GM12874 (cell line): Measurements from ENCODE around the gene ZNF331.

Source experiments
- CTCF ChIP-seq: IDR thresholded peaks from 2 replicates; pipeline ENCODE4 v1.5.1; 2011; ENCODE audit warnings: low read depth, mild to moderate bottlenecking, control low read depth, low read length, moderate library complexity; ENCODE audit not compliant: insufficient read depth

ZNF331 gene

DNA sequence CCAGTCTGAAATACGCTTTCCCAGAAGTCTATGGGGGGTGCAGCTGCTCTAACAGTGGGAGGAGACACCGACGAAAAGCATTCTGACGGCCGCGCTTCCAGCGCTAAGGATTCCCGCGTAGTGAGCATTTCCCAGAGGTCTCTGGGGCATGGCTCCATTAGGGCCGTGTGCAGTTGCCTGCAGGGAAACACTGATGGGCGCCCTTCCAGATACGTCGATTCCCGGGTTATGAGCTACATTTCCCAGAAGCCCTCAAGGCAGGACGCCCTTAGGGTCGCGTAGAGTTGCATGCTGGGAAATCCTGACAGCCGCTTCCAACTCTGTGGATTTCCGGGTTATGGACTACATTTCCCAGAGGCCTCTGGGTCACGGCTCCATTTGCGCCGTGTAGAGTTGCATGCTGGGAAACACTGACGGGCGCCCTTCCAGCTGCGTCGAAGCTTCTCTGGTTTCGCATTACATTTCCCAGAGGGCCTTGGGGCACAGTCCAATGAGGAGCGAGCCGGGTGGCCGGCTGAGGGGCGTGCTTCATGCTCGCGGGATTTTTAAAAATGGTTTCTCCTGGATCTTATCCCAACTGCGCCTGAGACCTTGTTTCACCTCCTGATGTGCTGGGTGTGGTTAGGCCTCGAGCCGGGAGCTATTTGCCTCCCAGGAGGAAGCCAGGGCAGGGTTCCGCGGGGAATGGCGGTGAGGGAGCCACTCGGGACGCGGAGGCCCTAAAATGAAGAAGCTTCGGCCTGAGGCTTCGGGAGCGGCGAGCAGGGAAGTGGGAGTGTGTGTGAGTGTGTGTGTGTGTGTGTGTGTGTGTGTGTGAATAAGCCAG, 17.2 kb upstream of the ZNF331 start:
- TF ChIP-seq CTCF: no peak

DNA sequence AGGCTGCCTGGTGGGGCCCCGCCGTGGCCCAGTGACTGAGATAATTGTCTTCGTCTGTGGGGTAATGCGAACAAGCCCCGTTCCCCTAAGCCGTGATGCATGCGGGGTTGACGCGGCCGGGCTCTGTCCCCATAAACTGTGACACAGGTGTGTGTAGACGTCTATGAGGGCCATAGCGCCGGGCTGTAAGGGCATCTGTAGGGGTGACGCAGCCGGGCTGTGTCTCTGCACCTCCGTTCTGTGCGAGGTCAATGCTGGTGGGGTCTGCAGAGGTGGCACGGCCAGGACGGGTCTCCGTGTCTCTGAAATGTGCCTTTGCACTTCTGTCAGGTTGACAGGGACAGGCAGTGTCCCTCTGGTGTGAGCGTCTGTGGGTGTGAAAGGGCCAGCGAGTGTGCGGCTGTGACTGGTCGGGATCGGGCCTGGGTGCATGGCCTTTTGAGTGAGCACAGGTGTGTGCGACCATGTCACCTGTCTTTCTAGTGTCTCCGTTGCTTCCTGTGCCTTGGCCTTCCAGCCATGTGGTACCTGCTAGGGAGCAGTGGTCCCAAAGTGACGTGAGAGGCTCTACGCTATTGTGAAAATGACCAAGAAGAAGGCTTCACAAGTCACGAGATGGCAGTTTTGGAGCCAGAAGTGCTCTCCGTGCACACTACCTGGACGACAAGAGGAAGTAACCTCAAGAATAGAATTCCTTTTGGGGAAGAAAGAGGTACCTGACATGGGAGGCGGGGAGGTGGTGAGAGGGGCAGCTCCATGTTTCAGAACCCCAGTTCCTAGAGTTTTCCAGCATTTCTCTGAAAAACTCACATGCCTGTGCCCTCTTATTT, 16.4 kb upstream of the ZNF331 start:
- TF ChIP-seq CTCF: no peak

- TF ChIP-seq CTCF: no peak
These were observed 12.0 kb upstream of the ZNF331 start for GRCh38 chr19:53525922-53526321.

GRCh38 chr19:53530622-53531021, 7.3 kb upstream of the ZNF331 start:
- no peak for TF ChIP-seq CTCF

- no peak for TF ChIP-seq CTCF
These were observed 6.5 kb upstream of the ZNF331 start for GRCh38 chr19:53531457-53531856.

GRCh38 chr19:53532362-53532761, 5.6 kb upstream of the ZNF331 start:
- no peak for TF ChIP-seq CTCF

- TF ChIP-seq CTCF: no peak
These were observed 1.8 kb upstream of the ZNF331 start for GRCh38 chr19:53536225-53536548.
